ENCODE results near the gene GPX1.
"Not testable (repeated sequence)": the region's sequence is repeated elsewhere in the genome, so short reads cannot be mapped to it uniquely, and the experiment has no call there.

GPX1 gene

DNA sequence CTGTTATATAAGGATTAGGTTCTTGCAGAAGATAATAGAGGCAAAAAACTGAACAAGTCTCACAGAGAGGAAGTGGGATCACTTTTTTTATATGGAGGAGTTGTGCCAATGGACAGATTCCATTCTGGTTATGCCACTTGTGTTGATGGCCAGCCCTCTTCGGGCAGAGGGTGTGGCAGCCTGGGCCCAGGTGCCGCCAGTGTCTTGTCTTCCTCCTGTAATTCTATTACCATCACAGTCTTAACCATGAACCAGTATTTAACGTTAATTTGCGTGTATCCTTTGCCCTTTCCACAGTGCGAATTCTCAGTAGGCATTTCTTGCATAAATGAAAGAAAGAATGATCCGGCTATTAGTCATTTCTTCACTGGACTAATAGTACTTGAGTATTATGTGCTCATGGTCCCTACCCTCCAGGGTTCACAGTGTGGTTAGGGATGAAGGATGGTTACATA is 11.3 kb downstream of the GPX1 start:
- Mint-ChIP-seq H3K9me3 (peaks cover 4% of the 10 kb centered on the region), H3K27ac (no peak overlapping the region), H3K4me1 (ENCODE audit: low read depth) (peaks cover 16% of the 10 kb centered on the region), H3K4me3 (no peak overlapping the region), H3K36me3 (ENCODE audit: low read depth) (peaks cover 2% of the 10 kb centered on the region), H3K27me3 (ENCODE audit: low read depth) (no peaks in the 10 kb centered on the region)

DNA sequence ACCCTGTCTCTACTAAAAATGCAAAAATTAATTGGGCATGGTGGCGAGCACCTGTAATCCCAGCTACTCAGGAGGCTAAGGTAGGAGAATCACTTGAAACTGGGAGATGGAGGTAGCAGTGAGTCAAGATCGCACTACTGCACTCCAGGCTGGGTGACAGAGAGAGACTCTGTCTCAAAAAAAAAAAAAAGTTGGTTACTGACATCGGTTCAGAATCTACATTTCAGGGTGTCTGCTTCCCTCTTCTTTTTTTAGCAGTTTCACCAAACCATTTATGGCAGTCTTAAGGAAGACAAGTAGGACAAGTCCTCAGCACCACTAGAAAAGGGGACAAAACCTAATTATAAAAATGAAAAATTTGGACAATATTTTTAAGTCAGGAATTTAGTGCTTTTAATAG is 15.0 kb downstream of the GPX1 start:
- Mint-ChIP-seq H3K4me1 (ENCODE audit: low read depth) (peaks cover 34% of the 10 kb centered on the region), H3K4me3 (no peak overlapping the region), H3K36me3 (ENCODE audit: low read depth) (peaks cover 6% of the 10 kb centered on the region), H3K27me3 (ENCODE audit: low read depth) (no peaks in the 10 kb centered on the region), H3K9me3 (peaks cover 5% of the 10 kb centered on the region), H3K27ac (peak overlapping the region; percentile 41)

DNA sequence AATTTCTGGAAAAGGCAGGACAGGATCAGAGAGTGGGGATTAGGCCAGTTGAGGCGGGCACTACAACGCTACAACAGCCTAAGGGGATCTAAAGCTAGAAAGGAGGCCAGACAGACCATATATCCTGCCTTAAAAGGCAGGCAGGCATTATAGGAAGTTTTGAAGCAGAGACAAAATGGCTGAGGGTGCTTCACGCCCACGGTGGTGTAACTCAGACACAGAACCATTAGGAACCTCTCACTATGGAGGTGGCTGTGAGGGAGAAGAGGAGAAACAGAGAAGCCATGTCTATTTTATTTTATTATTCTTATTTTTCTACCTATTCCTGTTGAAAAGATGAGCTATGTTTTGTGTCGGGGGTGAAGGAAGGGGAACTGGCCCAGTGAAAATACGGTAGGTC is 16.2 kb downstream of the GPX1 start:
- peak overlapping the region; percentile 63 for H3K4me3 Mint-ChIP-seq
- H3K27ac Mint-ChIP-seq, result peak overlapping the region; percentile 93
- H3K4me1 Mint-ChIP-seq (ENCODE audit: low read depth), result peaks cover 37% of the 10 kb centered on the region
- no peaks in the 10 kb centered on the region for H3K27me3 Mint-ChIP-seq (ENCODE audit: low read depth)
- H3K9me3 Mint-ChIP-seq, result peaks cover 5% of the 10 kb centered on the region
- peaks cover 8% of the 10 kb centered on the region for H3K36me3 Mint-ChIP-seq (ENCODE audit: low read depth)

DNA sequence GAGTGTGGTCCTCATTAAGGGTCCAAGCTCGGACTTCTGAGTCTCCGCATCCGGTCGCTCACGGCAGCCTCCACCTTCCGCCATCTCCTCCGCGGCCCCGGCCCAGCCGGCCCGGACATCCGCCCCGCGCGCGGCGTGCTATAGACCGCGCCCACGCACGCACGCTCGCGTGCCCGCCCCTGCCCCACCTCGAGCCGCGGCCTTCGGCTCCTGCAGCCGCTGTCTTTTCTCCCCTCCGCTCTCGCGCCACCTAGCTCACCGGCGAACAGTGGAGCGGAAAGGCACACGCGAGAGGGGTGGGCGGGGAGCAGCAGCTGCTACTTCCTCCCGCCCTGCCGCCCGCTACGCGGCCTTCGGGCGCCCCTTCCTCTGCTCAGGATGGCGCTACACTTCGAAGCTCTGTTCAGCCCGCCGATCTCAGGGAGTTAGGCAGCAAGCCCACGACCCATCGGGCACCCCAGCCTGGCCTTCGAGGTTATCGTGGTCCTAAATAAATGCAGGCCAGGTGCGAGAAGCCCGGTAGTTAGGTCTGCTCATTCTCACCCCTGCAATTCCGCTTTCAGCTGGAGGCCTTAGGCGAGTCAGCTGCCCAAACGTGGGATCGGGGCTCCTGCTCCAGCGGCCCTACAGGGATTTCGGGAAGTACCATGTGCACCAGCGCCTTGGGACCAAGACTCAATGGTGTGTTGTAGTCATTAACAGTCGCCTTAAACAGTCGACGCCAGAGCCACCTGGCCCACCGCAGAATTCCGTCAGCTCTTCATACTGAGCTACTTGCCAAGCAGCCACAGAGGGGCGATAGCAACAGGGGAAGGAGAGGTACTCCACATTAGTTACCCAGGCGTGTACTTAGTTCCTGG is 18.0 kb downstream of the GPX1 start, which contains the start of gene USP4:
TSS of gene USP4 (minus strand) at position 113 of the 860 bp plus-strand sequence. CDS start at position 84, 29 bp downstream.
- Mint-ChIP-seq H3K4me1 (ENCODE audit: low read depth) (peaks cover 37% of the 10 kb centered on the region), H3K36me3 (ENCODE audit: low read depth) (peaks cover 15% of the 10 kb centered on the region), H3K4me3 (peak within 1 kb of the TSS; percentile 94), H3K9me3 (peaks cover 5% of the 10 kb centered on the region), H3K27ac (peak within 1 kb of the TSS; percentile 99), H3K27me3 (ENCODE audit: low read depth) (no peaks in the 10 kb centered on the region)

DNA sequence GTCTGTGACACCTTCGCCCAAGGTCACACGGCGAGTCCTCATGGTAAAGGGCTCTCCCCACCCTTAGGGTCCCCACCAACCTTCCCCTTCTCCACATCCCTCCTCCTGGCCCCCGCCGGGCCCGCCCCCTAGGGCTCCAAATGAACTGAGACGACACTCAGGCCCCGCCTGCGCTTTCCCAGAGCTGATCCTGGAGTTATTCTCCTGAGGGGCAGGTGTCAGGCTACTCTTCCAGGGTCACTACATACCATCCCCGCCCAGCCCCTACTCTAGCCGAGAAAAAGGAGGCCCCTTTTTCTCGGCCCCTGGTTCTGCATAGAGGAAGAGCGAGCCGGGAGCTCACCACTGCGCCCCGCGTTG is 18.6 kb downstream of the GPX1 start:
- peaks cover 34% of the 10 kb centered on the region for H3K4me1 Mint-ChIP-seq (ENCODE audit: low read depth)
- no peaks in the 10 kb centered on the region for H3K27me3 Mint-ChIP-seq (ENCODE audit: low read depth)
- peak overlapping the region; percentile 99 for H3K27ac Mint-ChIP-seq
- H3K9me3 Mint-ChIP-seq, result peaks cover 5% of the 10 kb centered on the region
- H3K4me3 Mint-ChIP-seq, result peak overlapping the region; percentile 94
- H3K36me3 Mint-ChIP-seq (ENCODE audit: low read depth), result peaks cover 20% of the 10 kb centered on the region

DNA sequence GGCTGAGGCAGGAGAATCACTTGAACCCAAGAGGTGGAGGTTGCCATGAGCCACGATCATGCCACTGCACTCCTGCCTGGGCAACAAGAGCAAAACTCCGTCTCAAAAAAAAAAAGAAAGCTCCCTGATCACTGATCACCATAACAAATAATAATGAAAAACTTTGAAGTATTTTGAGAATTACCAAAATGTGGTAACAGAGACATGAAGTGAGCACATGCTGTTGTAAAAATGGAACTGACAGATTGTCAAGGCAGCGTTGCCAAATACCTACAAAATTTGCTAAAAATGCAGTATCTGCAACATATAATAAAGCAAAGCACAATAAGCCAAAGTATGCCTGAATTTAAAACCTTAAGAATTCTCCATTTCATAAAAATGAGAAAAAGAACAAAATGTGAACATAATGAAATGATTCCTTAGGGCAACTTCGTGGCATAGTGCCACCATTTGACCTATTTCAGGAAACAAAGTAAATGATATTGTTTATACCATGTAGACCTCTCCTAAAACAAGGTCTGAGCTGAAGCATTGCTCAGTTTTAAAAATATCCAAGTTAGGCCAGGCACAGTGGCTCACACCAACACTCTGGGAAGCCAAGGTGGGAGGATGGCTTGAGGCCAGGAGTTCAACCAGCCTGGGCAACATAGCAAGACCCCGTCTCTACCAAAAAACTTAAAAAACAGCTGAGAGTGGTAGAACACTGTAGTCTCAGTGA is 24.1 kb downstream of the GPX1 start:
- Mint-ChIP-seq H3K36me3 (ENCODE audit: low read depth) (peaks cover 34% of the 10 kb centered on the region), H3K4me1 (ENCODE audit: low read depth) (peaks cover 16% of the 10 kb centered on the region), H3K27ac (no peak overlapping the region), H3K4me3 (no peak overlapping the region), H3K27me3 (ENCODE audit: low read depth) (no peaks in the 10 kb centered on the region), H3K9me3 (no peaks in the 10 kb centered on the region)

DNA sequence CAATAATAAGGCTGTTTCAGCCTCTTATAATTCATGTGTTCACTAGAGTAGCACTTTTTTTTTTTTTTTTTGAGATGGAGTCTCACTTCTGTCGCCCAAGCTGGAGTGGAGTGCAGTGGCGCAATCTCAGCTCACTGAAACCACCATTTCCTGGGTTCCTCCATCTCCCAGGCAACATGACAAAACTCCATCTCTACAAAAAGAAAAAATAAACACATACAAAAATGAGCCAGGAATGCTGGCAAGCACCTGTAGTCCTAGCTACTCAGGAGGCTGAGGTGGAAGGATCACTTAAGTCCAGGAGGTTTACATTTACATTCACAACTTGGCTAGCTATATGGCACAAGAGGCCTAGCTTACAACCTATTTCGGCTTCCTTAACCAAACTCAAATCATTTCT is 25.1 kb downstream of the GPX1 start:
- peaks cover 10% of the 10 kb centered on the region for H3K4me1 Mint-ChIP-seq (ENCODE audit: low read depth)
- H3K27me3 Mint-ChIP-seq (ENCODE audit: low read depth), result no peaks in the 10 kb centered on the region
- peak overlapping the region; percentile 83 for H3K27ac Mint-ChIP-seq
- H3K4me3 Mint-ChIP-seq, result no peak overlapping the region
- no peaks in the 10 kb centered on the region for H3K9me3 Mint-ChIP-seq
- H3K36me3 Mint-ChIP-seq (ENCODE audit: low read depth), result peaks cover 35% of the 10 kb centered on the region

DNA sequence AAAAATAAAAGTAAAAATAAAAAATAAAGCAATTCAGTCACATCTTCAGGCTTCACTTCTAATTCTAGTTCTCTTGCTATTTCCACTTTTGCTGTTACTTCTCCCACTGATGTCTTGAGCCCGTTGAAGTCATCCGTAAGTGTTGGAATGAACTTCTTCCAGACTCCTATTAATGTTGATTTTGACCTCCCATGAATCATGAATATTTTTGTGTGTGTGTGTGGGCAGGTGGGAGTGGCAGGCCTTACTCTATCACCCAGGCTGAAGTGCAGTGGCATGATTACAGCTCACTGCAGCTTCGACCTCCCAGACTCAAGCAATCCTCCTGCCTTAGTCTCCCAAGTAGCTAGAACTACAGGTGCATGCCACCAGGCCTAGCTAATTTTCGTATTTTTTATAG is 29.0 kb downstream of the GPX1 start:
- Mint-ChIP-seq H3K4me1 (ENCODE audit: low read depth) (peaks cover 5% of the 10 kb centered on the region), H3K9me3 (no peaks in the 10 kb centered on the region), H3K27ac (no peak overlapping the region), H3K27me3 (ENCODE audit: low read depth) (no peaks in the 10 kb centered on the region), H3K36me3 (ENCODE audit: low read depth) (peaks cover 40% of the 10 kb centered on the region), H3K4me3 (no peak overlapping the region)

DNA sequence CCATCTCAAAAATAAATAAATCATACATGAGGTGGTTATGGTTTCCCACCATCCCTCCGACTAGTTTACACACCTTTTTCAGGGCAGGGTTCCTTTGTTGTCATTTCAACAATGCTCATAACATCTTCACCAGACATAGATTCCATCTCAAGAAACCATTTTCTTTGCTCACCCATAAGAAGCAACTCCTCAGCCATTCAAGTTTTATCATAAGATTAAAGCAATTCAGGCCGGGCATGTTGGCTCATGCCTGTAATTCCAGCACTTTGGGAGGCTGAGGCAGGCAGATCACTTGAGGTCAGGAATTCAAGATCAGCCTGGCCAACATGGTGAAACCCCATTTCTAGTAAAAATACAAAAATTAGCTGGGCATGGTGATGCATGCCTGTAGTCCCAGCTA is 29.8 kb downstream of the GPX1 start:
- not testable (repeated sequence) for H3K27ac Mint-ChIP-seq; H3K27me3 Mint-ChIP-seq (ENCODE audit: low read depth); H3K4me1 Mint-ChIP-seq (ENCODE audit: low read depth); H3K4me3 Mint-ChIP-seq; H3K9me3 Mint-ChIP-seq
- H3K36me3 Mint-ChIP-seq (ENCODE audit: low read depth), result peaks cover 37% of the 10 kb centered on the region

DNA sequence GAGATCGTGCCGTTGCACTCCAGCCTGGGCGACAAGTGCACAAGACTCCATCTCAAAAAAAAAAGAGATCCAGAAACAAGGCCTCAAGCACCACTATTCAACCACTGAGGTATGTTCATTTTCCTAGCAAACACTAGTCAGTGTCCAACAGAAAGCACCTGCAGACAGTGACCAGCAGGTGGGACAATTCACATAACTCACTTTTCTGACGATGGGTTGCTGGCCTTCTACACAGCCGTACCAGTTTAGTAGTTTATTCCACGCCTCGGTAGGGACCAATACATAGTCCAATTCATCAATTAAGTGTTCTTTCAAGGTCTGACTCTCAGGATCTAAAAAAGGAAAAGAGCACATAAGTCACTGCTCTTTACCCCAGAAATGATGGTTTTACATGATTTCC is 30.7 kb downstream of the GPX1 start:
- no peaks in the 10 kb centered on the region for H3K4me1 Mint-ChIP-seq (ENCODE audit: low read depth)
- no peaks in the 10 kb centered on the region for H3K9me3 Mint-ChIP-seq
- H3K36me3 Mint-ChIP-seq (ENCODE audit: low read depth), result peaks cover 32% of the 10 kb centered on the region
- H3K4me3 Mint-ChIP-seq, result no peak overlapping the region
- H3K27me3 Mint-ChIP-seq (ENCODE audit: low read depth), result no peaks in the 10 kb centered on the region
- H3K27ac Mint-ChIP-seq, result no peak overlapping the region

DNA sequence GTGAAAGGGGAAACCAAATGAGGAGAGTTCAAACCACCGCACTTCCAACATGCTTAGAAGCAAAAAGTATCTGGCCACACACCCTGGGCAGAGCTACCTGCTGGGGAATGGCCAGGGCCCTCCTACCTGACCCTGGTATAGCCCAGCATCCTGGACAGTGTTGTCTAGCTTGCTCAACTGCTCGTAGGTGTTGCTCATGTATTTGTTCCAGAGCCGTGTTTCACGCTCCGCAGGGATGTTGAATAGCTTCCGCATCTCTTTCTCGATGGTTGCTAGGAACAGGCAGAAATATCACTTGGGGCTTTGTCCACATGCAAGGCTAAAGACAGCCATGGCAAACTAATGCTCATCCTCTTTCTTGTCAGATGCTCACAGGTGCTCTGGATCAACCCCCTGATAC is 33.4 kb downstream of the GPX1 start:
- Mint-ChIP-seq H3K4me1 (ENCODE audit: low read depth) (no peaks in the 10 kb centered on the region), H3K36me3 (ENCODE audit: low read depth) (peaks cover 47% of the 10 kb centered on the region), H3K27me3 (ENCODE audit: low read depth) (no peaks in the 10 kb centered on the region), H3K27ac (no peak overlapping the region), H3K4me3 (no peak overlapping the region), H3K9me3 (no peaks in the 10 kb centered on the region)

DNA sequence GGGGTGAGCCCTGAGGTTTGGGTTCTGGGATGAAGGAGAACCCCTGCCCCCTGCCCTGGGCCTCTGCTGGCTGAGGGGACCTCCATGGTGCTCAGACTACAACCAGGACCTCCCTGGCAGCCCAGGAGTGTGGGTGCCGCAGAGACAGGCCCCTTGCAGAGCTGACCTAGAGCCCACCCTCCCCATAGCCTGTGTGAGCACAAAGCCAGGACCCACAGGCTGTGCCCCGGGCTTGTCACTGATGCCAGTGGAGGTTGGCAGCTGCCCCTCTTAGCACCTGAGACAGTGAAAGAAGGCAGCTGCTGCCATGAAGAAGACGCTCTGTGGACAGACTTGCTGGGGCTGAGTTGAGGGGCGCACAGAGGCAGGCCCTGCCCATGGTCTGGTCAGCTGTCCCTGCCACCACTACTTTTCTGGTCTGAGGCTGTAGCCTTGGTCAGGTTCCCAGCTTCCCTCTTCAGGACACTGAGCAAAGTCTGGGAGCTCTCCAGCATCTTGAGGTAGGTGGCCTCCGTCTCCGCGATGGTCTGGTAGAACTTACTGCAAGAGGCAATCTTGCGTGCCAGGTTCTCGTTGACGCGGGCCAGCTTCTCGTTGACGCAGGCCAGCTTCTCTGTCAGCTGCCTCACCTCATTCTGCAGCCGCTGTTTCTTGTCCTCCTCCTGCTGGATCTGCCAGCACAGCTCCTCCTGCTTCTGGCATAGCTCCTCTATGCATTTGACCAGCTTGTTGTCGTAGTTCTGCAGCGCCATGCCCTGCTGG is 41.3 kb downstream of the GPX1 start:
- peaks cover 20% of the 10 kb centered on the region for H3K36me3 Mint-ChIP-seq (ENCODE audit: low read depth)
- H3K27ac Mint-ChIP-seq, result no peak overlapping the region
- H3K4me1 Mint-ChIP-seq (ENCODE audit: low read depth), result no peaks in the 10 kb centered on the region
- no peak overlapping the region for H3K4me3 Mint-ChIP-seq
- no peaks in the 10 kb centered on the region for H3K27me3 Mint-ChIP-seq (ENCODE audit: low read depth)
- H3K9me3 Mint-ChIP-seq, result no peaks in the 10 kb centered on the region

DNA sequence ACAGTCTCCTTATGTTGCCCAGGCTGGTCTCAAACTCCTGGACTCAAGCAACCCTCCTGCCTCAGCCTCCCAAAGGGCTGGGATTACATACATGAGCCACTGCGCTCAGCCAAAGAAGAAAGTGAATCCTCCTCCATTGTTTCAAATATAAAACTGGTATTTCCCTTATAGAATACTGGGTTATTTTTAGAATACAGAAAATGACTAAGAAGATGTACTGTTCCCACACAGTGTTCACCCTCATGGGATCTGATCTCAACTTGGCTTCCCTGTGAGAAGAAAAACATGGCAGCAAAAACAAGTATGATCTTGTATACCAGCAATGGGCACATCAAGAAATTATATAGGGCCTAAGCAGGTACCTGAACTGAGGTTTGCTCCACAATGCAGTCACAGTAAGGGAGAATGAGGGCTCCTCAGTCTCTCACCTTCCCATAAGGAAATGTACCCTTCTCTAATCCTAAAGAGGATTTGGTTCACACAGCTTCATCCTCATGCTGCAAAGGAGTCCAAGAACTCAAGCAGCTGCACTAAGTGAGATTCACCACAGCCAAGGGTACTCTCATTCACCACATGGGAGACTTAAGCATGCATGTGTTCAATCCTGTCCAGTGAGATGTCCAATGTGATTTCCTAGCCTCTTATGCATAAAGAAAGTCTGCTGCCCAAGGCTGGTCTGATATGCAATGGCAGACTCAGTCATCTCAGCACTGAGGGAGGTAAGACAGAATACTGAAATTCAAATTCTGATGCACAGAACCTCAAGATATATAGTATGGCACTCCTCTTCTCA is 44.1 kb downstream of the GPX1 start:
- Mint-ChIP-seq H3K27ac (no peak overlapping the region), H3K4me3 (no peak overlapping the region), H3K27me3 (ENCODE audit: low read depth) (no peaks in the 10 kb centered on the region), H3K36me3 (ENCODE audit: low read depth) (peaks cover 19% of the 10 kb centered on the region), H3K4me1 (ENCODE audit: low read depth) (peaks cover 2% of the 10 kb centered on the region), H3K9me3 (no peaks in the 10 kb centered on the region)

DNA sequence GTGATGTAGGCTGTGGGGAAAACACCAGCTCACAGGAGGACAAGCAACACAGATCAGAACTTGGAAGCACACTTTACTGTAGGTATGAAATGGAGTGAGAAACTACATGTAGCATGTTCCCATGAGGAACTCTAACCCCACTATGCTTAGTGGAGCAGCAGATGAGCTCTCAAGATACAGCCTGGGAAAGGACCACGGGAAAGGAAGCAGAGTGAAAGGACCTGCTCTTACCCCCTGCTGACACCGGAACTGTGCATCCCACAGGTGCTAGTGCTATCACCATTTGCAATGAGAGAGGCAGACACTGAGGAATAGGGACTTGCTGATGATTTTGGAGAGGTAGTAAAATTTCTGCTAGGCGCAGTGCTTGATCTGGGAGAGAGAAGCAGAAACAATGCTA is 46.9 kb downstream of the GPX1 start:
- H3K4me1 Mint-ChIP-seq (ENCODE audit: low read depth), result peaks cover 2% of the 10 kb centered on the region
- no peak overlapping the region for H3K4me3 Mint-ChIP-seq
- peaks cover 24% of the 10 kb centered on the region for H3K36me3 Mint-ChIP-seq (ENCODE audit: low read depth)
- no peaks in the 10 kb centered on the region for H3K27me3 Mint-ChIP-seq (ENCODE audit: low read depth)
- no peaks in the 10 kb centered on the region for H3K9me3 Mint-ChIP-seq
- H3K27ac Mint-ChIP-seq, result no peak overlapping the region

All from T-helper 1 cell treated with Interleukin-12 subunit alpha and Interleukin-12 subunit beta and Interleukin-4 antibody, amounts not matched to agents 30 μg/mL and 1 μg/mL, for 36 hours (primary cell).